ENCODE results near the gene ETV6.

The ETV6 gene

DNA sequence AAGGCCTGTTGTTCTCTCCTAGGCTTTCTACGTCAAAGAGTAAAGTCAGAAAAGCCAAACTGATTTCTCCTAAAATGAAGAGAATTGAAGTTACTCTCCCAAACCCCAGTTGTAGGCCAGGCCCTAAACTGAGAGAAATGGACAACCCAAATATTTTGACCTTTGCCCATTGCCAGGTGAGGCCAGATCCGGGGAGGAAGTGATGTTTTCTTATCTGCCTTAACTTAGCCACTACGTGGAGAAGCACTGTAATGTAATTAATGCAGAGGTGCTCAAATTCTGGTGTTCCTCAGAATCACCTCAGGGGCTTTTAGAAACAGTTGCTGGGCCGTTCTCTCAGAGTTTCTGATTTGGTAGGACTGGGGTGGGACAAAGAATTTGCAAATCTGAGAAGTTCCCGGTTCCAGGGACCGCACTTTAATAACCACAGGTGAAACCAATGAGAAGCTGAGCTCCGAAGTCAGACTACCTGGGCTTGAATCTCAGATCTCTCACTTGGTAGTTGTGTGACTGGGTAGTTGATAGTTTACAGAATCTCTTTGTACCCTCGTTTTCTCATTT lies 73.2 kb downstream of the ETV6 start:
- no peak for DNase-seq

DNA sequence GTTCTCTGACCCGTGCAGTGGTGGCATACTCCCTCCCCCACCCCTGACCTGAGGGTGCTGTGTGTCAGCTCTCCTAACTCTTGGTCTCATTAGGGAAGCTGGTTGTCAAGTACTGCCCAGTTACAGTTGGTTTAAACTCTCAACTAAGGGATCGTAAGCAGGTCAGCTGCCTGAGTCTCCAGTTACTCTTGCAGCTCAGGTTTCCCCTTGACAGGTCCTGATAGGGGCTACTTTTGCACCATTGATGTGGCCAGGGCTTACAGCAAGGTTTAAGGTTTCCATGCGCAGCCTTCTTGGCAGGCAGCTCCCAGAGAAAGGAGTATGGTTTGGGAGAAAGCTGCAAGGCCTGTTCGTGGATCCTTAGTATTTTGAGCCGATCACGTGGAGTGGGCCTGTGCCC lies 74.5 kb downstream of the ETV6 start:
- DNase-seq = no peak

DNA sequence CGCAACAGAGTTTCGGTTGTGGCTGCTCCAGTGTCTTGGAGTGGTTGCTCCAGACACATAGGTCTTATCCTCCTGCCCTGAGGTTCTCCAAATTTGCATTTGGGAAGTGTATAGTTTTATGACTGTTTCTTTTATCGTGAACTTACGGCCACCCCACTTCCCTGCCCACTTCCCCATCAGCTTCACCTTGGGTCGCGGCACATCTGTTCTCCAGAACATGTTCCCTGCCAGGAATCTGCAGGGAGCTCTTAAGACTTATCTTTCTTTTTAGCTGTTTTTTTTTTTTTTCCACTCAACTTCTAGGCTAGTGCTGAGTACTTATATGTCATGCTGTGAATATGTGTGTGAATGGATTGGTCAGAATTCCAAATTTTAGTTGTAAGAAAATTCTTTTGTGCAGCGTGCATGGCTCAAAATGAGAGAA lies 75.4 kb downstream of the ETV6 start:
- DNase-seq = no peak

DNA sequence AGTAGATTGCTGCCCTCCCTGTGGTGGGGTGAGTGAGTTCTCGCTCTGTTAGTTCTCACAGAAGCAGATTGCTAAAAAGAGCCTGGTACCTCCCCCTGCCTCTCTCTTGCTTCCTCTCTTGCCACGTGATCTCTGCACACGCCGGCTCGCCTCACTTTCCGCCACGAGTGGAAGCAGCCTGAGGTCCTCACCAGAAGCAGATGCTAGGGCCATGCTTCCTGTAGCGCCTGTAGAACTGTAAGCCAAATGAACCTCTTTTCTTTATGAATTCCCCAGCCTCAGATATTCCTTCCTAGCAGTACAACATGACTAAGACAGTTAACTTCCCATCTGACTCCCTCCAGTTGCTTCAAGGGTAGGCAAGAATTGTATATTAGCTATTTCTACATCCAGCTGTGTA lies 76.2 kb downstream of the ETV6 start:
- DNase-seq = no peak

DNA sequence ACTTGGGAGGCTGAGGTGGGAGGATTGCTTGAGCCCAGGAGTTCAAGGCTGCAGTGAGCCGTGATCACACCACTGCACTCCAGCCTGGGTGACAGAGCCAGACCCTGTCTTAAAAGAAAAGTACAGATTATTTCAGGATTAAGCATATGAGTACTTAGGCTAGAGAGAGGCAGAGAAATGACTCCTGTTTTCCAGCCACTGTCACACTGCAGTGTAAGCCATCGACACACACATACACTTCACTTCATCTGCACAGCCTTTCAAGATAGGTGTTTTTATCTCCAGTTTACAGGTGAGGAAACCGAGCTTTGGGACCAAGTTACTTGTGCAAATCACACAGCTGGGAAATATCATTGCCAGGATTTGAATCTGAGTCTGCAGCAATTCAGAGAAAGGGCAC lies 77.2 kb downstream of the ETV6 start:
- no peak for DNase-seq

DNA sequence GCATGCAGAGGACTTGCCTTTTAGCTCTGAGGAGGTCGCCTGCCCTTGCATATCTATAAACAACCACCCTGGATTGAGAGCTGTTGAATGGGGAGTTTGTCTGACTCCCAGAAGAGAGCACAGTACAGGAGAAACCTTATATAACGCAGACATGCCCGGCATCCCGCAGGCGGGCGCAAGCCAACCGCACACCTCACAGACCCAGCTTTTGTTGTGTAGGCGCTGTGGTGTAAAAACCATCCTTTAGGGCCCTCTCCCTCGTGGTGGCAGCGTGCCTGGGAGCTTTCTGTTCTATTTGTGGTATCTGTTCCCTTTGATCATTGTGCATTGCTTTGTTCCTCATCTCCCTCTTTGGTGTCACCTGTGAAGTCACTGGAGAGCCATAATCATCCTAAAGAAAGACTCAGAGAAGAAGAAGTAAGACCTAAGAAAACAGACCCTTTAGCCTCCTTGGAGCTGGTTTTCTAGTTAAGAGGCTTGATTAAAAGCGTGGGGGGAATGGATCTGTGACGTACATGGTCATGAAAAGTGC lies 77.7 kb downstream of the ETV6 start:
- DNase-seq = peak; percentile 28

DNA sequence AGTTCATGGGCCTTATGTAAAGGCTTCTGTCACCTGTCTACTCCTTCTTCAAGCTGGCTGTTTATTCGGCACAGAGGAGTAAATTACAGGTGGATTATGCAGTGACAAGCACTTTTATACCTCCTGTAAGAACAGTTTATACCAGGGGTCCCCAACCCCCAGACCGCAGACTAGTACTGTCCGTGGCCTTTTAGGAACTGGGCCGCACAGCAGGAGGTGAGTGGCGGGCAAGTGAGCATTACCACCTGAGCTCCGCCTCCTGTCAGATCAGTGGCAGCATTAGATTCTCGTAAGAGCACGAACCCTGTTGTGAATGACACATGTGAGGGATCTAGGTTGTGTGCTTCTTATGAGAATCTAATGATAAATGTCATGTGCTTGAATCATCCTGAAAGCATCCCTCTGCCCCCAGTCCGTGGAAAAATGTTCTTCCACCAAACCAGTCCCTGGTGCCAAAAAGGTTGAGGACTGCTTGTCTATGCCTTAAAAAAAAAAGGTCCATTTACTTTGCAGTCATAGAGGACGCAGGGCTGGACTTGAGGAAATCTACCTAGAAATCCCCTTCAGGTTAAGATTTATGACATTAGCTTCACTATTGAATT lies 78.8 kb downstream of the ETV6 start:
- no peak for DNase-seq

DNA sequence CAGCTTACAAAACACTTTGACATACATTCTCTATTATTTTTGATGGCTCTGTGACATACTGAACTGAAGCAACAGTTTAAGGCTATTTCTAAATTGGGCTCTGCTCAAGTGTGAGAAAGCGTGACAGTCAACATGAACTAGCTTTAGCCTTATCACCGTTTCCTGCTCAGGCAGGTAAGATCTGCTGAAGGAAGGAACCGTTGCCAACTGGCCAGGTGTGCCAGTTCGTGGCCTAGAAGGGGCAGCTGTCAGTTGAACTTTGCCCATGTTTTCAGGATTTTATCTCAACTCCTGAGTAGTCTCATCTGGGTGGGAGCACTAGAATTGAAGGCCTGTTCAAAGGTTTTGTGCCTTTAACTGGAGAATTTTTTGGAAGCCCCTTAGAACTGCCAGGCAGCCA lies 79.5 kb downstream of the ETV6 start:
- no peak for DNase-seq

DNA sequence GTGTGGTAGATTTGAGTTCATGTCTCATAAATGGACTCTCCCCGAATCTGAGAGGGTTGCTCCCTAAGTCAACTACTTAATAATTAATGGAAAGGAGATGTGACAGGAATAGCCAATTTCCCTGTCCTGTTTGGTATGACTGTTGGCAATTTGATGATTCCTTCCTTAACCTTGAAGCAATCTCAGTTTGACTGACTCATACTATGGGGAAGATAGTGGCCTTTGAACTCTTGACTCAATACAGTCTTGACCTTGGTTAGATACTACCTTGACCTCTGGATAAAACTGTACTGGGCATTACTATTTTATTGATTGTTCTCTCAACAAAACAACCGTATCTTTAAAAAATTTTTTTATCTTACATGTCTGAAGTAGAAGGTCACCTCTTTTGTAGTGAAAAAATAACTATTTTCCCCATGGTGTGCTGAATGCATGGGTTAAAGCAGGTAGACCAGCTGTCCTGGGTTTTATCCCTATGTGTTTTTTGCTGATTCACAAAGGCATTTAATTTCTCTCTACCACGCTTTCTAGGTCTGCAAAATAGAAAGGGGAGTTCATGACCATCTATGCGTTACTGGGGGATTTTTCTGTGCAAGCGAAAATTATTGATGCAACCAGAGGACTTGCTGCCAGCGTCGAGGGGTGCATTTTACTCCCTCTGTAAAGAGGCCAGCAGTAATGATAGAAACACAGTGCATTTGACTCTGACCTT lies 80.1 kb downstream of the ETV6 start:
- no peak for DNase-seq

DNA sequence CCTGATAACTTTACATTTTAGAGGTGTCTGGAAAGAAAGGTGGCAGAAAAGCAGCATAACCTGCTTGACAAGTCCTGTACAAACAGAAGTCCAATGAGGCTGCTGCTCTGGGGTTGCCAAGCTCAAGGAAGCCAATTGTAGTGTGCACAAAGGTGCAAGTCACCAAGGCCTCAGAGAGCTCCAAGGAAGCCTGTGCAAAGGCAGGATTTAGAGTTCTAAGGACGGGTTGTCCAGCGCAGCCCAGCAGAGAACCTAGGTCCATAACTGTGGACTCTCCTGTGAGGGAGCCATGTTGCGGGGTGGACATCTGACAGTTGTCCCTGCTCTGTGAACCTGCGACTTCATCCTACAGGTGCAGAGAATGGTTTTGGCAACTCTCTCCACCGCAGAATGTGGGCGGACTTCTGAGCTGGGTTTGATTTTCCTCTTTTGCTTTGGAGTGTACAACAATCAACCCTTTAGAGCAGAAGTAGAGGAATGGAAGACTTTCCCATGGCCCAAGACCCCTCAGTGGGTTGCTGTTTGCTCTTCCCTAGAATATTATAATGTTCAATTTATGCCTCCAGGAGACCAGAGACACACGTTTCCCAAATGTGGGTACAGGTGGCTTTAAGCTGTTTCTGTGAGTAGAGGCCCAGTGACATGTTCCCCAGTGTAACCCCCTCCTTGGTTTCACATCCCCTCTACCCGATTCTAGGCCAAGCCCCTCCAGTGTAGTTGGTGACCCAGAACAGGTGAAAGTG lies 81.0 kb downstream of the ETV6 start:
- DNase-seq = peak; percentile 87

DNA sequence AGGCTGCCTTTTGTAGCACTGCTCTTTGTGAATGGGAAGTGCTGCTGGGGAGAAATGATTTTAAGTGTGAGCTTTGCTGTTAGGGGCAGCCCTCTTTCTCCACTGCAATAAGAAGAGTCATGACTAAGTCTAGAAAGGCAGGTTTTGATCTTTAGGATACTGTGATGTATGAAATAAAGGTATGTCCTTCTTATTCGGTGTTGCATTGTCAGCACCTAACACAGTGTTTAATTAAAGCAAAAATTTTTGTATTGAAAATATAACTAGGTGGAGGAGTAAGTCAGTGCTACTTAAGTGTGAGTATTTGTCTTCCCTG lies 81.5 kb downstream of the ETV6 start:
- DNase-seq = no peak

DNA sequence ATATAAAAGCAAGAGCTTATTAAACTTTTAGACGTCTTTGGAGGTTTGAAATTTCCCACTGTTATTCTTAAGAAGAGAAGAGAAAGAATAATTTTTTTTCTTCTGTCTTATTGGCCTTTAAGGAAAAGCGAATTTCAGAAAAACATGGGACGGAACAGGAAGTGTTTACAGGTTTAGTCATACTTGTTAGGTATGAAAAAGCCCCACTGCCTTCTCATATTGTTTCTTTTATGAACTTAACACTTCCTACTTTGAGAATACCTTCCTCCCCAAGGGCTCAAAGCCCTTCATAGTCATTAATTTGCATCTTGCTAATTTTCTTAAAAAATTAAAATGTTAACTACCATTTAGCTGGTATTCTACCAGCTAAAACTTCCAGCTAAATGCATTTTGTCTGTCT lies 82.0 kb downstream of the ETV6 start:
- no peak for DNase-seq

DNA sequence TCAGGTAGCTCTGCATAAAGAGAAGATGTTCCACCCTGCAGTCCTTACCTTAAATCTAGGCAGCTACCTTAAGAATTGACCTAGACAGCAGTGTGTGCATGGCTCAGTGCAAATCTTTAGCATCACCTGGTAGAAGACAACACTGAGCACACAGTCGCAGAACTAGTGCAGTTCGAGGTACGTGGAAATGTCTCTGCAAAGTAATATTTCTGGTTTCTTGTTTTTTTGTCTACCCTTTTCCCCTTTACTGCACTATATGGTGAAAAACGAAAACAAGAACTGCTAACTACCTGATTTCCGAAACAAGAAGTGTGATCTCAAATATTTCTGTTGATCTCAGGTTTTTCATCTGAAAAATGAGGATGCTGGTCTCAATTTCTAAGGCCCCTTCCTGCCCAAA lies 82.5 kb downstream of the ETV6 start:
- DNase-seq = no peak

DNA sequence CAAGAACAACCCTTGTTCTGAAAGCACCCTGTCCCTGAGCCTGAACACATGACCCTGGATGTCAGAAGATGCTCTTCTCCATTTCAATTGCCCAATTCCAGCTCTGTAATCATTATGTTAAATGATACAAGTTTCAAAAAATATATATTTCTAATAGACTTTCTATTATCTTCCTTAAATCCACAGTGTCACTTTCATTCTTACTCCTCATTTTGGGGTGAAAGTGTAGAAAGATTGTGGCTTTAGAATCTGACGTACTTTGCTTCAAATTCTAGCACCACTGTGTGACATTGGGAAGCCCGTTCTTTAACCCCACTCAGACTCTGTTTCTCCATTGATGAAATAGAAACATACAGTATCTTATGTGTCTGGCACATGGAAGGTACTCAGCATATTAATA lies 83.2 kb downstream of the ETV6 start:
- no peak for DNase-seq

DNA sequence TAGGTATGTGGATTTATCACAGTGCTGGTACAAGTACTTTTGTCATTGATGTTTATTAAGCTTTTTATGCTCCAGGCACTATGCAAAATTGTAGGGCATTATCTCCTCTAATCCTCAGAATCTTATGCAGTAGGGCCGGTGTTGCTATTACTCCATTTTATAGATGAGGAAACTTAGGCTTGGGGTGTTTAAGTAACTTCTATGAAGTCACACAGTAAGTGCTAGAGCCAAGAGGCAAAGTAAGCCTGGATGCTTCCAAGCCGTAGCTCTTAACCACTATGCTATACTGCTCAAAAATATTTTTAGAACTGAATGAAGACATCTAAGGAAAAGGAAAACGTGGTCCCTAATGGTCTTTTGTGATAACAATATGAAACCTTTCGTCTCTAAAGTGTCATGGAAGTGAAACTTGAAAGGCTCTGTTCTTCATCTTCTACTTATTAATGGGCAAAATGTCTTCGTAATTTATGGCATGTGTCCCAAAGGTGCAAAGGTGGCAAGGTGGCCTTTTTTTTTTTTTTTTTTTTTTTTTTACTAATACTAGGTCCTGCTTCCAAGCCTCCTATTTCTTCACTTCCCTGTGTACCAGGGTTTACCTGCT lies 85.2 kb downstream of the ETV6 start:
- no peak for DNase-seq

DNA sequence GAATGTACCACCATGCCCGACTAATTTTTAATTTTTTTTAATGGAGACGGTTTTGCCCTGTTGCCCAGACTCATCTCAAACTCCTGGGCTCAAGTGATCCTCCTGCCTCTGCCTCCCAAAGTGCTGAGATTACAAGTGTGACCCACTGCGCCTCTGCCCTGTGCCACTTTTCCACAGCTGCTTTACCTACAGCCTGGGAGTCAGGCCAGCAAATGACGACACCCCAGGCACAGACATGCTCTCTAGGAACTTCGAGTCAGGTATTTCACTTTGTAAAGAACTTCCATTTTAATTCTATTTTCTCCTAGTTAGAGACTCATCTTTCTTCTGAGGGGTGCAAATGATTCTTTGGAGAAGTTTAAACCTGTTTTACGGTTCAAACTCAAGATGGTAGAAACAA lies 89.0 kb downstream of the ETV6 start:
- no peak for DNase-seq

DNA sequence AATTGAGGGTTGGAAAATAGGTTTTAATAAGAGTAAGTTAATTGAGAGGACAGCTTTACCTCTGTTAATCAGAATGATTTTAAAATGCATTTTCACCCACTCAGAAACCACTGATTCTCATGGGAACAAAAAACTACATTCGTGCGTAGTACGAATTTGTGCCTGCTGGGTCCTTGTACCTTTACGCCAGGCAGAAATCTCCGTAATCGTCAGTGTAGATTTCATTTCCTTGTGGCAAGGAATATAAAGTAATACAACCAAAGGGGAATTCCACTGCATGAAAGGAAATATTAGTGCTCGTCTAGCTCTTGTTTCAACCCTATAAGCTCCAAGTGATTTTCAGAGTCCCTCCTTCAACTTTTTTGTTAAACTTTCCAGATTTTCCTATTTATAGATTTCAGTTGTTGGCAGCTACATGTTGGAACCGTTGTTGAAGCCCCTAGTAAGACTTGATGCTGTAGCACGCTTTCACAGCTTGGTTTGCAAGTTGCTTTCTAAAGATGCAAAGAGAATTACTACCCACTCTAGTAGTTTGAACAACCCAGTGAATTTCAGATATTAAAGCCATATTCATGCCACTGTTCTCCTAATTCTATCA lies 90.6 kb downstream of the ETV6 start:
- DNase-seq = no peak

DNA sequence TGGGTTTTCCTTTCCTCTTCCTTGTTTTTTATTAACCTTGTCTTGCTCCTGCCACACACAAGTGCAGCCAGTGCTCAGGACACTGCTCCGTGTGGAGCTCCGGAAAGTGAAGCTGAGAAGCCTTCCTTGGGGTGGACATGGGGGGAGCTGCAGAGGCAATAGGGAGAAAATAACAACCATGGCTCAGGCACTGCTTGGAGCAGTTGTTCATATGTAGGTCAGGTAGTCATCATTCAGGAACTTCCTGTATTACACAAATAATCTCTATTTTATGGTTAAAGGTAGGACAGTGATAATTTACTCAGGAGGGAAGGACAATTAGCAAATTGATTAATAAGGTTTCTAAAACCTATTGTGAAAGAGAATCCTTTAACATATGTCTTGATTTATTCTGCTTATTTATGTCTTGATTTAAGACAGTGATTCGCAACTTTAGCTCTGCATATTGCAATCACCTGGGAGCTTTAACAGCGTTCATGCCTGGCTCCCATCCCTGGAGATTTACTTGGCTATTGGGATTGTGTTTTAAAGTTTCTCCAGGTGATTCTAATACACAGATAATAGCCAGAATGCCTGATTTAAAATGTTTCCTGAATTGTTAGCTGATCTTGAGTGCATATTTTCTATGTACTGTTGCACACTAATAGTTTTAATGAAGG lies 92.1 kb downstream of the ETV6 start:
- no peak for DNase-seq

DNA sequence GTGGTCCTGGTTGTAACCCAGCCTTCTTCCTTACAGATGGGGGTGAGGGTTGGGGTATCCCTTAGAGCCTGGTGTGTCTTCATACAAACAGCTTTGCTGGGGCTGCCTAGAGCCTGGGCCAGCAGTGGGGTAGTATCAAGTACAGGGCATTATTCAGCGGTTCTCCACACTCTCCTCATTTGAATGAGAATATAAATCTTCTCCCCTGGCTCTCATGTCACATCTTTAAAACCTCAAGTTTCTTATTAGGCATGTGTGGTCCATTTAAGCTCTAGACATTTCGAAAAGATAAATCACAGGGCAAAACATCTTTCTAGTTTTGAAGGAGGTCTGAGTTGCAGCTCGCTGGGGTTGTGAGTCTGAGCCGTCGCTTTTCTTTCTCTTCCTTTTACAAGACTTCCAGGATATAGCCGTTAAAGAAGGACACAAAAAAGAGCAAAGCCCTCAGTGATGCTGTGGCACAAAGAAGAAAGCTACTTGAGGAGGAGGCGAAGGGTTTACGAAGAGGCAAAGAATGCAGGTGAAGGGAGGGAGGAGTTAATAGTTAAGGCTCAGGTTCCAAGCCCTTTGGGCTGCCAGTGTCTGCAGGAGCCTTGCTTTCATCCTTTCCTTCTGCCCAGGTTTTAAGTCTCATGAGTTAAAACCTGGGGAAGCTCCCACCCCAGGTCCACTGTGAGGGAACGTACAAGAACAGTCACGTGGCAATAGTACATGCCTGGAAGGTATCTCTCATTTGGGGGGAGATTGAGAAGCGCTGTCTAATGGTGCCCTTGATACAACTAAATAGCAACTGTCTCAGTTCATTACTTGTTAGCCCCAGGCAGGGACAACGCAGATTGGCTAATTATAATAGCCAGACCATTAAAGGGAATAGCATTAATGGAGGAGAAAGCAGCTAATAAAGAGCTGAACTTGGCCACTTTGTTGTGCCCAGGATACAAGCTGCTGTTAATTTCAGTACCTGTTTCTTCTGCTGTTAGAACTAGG lies 94.2 kb downstream of the ETV6 start:
- DNase-seq = no peak

DNA sequence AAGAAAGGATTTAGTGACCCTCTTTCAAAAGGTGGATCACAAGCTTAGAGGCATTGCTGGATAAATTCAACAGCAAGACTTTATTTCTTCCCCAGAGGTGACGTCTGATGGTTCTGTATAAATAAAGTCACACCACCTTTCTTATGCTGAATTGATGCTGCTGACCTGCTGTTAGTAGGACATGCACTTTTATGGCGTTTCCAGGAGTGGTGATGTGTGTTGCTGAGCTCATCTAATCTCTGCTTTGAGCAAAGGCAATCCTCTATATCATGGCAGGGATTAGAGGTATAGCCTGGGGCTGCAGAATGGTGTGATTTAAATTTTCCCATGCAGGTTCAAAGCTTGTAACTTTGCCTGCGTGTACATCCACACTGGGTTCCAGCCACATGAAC lies 94.9 kb downstream of the ETV6 start:
- no peak for DNase-seq

DNA sequence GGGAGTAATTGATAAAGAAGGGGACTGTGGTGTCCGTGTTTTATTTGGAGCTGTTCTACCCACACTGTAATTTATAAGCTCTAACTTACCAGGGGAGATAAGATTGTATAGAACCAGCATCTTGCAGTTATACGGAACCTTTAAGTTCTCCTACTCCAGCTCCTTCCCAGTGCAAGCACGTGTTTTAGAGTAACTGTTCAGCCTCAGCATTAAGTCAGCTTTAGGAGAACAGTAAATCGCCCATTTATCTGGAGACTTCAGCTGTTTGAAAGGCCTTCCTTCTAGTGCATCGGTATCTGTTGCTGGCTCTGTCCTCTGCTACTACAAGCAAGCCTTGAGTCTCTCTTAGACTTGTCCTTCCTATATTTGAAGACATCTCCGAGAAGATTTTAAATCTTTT lies 95.6 kb downstream of the ETV6 start:
- no peak for DNase-seq

All from DMS153 (cell line).